HG02938 (cell line): ENCODE results near the gene COX4I2.
A peak's percentile ranks its signal among the peaks of the same experiment; 100 is the strongest.
"Not testable (repeated sequence)": the region's sequence is repeated elsewhere in the genome, so short reads cannot be mapped to it uniquely, and the experiment has no call there.

Experiments
- ATAC-seq: cut with Tn5 transposase; IDR thresholded peaks from one replicate; pipeline ENCODE4 v1.9.1; 2021; ENCODE audit warnings: mild to moderate bottlenecking, moderate library complexity; ENCODE audit not compliant: unreplicated experiment

The COX4I2 gene

GRCh38 chr20:31653561-31653960, 15.8 kb downstream of the COX4I2 start:
- no peak for ATAC-seq

DNA sequence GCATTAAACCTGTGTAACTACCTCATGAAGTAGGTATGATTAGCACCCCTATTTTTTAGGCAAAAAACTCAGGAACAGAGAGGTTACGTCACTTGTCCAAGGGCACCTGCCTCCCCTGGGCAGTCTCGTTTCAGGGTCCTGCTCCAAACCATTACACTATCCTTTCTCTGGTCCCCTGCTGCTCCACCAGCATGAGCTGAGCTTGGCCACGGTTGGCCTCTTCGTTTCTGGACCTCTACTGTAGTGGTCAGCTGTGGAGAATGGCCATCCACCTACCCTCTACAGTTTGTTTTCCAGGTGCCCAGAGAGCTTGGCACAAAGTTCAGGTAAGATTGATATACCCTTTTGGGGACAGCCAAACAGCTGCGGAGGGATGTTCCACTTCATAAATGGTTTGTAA, 16.8 kb downstream of the COX4I2 start:
- no peak for ATAC-seq

DNA sequence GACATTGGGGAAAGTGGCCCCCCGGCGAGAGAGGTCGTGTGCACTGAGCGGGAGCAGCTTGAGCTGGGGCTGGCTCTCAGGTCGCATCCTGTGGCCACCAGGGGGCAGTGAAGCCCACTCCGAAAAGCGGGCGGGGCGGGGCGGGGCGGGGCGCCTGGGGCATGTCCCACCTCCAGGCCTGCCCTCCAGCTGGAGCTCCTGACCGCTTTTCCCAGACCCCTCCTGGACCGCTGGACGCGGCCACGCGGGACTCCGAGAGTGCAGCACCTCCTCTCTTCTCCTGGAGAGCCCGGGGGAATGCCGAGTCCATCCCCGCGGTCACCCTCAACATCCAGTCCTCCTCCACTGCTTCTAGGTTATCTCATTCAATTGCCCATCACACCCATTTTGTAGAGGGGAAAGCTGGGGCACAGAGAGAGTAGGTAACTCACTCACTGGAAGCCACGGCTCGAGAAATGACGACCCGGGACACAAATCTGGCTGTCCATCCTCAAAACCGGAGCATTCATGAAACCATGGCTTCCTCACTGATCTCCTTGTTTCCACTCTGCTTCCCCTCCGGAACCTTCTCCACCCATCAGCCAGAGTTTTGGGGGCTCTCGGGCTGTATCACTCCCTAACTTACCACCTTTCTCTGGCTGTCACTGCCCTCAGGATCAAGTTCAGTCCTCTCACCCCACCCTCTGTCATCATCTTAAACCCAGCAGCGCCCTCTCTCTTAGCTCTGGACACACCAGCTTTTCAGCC, 24.1 kb downstream of the COX4I2 start:
- ATAC-seq = no peak

GRCh38 chr20:31662372-31662854, 24.7 kb downstream of the COX4I2 start:
- ATAC-seq = no peak

GRCh38 chr20:31663524-31663837, 25.8 kb downstream of the COX4I2 start:
- ATAC-seq = no peak

- ATAC-seq = no peak
Observed at GRCh38 chr20:31663838-31664695, 26.4 kb downstream of the COX4I2 start.

DNA sequence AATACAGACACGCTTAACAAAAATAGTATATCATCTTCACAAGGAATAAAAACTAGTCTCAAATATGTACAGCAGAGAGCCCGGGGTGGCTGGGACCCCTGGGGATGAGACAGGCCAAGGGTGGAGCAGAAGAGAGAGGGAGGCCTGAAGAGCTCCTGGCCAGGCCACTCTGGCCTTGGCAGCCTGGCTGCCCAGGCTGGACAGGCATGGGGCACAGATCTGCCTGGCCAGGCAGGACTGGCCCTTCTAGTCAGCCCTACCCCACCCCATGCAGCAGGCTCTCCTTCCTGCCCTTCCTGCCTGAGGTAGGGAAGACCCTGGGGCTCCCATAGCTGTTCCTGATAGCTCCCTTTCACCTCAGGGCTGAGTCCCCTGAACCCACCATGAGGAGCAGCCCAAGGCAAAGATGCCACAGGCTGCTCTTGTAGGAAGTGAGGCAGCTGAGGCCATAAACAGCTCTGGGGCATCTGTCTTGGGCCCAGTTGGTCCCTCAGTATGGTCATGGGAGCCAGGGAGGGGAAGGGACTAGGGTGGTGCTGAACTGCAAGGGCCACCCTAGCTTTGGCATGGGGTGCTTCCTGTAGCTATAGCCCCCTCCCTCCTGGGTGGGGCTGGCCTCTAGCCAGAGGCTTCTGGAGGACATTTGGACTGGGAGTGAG, 27.1 kb downstream of the COX4I2 start:
- ATAC-seq = no peak

- no peak for ATAC-seq
Observed at GRCh38 chr20:31665753-31666152, 28.0 kb downstream of the COX4I2 start.

GRCh38 chr20:31666258-31667042, 28.7 kb downstream of the COX4I2 start:
- no peak for ATAC-seq

DNA sequence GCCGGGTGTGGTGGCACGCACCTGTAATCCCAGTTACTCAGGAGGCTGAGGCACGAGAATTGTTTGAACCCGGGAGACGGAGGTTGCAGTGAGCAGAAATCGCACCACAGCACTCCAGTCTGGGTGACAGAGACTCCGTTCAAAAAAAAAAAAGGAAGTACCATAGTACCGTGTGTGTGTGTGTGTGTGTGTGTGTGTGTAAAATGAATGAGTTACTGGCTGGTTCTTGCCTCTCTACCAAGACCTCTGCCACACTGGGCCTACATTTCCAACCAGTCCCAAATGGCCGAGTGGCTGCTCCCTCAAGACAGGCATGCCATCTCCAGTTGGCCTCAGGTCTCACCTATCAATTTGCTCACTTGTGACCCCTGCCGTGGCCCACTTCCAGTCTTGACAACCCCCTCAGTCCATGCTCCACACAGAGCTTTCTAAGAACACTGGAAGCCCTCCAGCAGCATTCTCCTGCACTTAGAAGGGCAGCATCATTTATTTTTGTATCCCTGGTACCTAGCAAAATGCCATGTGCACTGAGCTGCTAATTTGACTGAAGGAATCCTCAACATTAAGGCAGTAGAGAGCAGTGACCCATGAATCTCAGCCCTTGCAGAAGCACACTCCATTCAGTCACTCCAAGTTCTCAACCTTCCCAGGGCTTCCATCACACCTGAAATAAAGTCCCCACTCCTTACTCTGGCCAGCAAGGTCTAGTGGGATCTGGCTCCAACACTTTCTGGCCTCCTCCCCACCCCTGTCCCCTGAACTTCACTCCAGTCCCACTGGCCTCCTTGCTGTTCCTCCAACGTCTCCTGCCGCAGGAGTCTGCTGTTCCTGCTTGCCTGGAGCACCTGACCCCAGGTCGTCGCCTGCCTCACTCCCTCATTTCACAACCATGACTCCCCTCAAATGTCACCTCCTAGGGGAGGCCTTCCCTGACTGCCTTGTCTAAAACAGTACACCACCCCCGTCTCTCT, 29.9 kb downstream of the COX4I2 start:
- ATAC-seq = no peak

DNA sequence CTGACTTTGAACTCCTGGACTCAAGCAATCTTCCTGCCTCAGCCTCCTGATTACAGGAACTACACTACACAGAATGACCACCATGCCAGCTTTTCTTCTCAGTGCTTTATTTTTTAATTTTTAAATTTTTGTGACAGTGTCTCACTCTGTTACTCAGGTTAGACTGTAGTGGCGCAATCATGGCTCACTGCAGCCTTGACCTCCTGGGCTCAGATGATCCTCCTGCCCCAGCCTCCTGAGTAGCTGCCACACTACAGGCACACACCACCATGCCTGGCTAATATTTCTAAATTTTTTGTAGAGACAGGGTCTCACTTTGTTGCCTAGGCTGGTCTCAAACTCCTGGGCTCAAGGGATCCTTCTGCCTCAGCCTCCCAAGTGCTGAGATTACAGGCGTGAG, 31.2 kb downstream of the COX4I2 start:
- not testable (repeated sequence) for ATAC-seq

DNA sequence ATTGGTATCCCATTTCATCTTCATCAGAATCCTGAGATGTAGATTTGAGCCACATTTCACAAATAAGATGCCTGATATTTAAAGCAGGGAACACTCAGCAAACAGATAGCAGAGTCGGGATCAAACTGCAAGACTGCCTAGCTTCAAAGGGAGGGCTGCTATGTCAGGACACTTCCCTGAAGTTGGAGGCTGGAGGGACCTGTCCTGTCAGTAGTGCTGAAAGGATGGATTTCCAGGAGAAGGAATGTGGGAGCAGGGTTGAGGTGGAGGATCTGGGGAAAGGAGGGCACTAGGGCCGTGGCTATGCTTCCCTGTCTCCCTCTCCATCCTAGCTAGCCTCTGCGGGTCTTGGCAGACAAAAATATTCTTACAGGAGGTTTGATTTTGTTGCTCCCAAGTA, 32.2 kb downstream of the COX4I2 start:
- no peak for ATAC-seq

DNA sequence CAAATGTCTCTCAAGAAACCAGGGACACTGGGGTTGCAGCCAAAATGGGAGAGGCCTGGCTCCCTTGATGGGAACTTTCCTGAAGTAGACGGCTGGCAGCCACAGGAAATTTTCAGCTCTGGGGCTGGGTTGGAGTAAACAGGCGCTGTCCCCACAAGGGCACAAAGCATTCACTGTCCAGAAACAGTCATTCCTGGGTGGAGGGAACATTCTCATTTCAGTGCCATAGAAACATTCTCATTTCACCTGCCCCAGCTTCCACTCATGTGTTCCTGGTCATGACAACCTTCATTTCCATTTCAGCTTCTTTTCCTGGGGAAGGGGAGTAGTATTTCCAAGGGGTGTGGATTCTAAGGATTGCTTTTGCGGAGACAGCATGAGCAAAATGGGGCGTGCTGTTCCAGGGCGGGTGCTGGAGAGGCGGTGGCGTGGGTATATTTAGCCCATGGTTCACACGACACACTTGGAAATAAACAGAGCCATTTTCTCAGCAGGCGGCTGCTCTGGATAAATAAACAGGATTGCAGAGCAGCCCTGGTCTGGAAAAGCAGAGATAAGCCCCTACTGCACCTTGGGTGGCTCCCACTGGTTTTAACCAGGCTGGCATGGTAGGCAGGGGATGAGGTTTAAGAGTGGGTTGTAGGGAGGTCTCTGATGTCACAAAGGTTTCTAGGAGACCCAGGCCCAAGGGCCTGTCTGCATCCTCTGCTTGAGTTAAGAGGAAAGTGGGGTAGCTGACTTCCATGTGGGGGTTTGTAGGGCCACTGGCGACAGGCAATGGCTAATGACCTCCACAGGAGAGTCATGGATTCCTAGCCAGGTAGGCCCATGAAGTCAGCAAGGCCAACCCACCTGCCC, 32.9 kb downstream of the COX4I2 start:
- ATAC-seq = no peak

- ATAC-seq = no peak
Observed at GRCh38 chr20:31671324-31671723, 33.6 kb downstream of the COX4I2 start.

- no peak for ATAC-seq
Observed at GRCh38 chr20:31673435-31673834, 35.7 kb downstream of the COX4I2 start.

DNA sequence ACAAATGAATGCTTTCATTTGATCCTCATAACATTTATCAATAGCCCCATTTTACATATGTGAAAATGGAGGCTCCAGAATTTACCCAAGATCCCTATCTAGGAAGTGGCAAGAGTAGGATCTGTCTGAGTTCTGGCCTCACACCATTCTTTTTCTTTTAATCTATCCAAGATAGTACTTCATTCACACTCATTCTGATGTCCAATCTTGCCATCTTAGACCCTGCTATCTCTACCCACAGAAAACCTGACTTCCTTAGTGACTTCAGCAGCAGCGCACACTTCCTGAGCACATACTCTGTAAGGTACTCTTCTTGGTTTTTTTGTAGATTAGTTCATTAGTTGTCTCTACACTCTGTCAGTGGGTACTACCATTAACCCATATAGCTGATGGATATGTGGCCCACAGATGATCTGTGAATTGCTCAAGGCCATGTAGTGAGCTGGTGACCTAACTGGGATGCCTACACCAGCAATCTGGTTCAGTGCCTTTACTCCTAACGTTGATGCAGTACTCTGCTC, 36.3 kb downstream of the COX4I2 start:
- no peak for ATAC-seq

- peak; percentile 34 for ATAC-seq
Observed at GRCh38 chr20:31674895-31675827, 37.4 kb downstream of the COX4I2 start.
